Hematopoietic multipotent progenitor cell treated with erythropoietin and hydrocortisone succinate and interleukin-3 and kit ligand, for 17 days (in vitro differentiated cells): ENCODE data around the gene GSTO1.

ENCODE experiments used
- DNase-seq: peaks from one replicate; pipeline ENCODE4 v3.0.0-alpha.2; 2015; ENCODE audit warnings: low spot score

Gene GSTO1

DNA sequence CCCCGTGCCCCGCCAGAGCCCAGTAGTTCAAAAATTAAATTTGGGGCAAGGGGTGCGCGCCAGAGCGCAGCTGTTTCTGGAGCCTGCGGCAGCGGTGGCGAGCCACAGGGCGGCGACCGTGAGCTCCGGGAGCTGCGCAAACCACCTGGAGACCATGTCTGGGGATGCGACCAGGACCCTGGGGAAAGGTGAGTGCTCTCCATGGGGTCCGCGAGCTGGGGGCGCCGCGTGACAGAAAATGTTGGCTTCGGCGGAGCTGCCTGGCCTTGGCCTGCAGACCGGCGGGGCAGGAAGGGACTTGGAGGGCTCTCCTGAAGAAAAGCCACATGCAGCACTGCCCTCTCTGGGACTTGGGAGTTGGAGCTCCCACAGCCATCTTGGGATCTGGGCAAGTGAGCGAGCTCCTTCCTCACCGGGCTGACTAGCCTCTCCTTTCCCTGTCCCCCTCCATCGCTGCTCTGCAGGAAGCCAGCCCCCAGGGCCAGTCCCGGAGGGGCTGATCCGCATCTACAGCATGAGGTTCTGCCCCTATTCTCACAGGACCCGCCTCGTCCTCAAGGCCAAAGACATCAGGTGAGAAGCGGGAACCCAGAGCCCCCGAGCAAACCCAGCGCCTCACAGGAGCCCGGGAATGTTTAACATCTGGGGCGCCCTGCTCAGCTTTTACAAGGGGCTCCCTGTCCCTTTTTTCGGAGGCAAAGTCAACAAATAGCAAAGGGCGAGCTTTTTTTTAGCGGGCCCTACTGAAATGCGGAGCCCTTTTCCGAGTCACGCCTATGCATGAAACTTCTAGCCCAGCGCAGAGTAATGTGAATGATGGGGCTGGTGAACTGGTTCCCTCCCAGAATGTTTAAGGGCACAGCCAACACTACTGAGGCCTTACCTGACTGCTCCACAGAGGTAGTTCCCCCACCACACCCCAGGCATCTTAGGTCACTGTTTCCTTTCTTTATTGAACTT lies 20.4 kb downstream of the GSTO1 start:
- DNase-seq: peak; percentile 59

DNA sequence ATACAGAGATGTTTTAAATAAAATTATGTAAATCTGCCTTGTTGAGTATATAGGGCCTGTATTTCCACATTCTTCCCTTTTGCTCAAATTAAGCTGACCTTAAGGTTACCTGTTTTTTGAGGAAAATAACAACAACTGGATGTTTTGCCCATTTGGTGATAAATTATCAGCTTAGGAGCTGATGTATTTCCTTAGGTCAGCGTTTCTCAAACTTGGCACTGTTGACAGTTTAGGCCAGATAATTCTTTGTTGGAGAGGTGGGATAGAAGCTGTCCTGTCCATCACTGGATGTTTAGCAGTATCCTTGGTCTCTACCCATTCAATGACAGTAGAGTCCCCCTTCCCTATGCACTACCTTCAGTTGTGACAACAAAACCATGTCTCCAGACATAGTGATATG lies 21.5 kb downstream of the GSTO1 start:
- DNase-seq: no peak

DNA sequence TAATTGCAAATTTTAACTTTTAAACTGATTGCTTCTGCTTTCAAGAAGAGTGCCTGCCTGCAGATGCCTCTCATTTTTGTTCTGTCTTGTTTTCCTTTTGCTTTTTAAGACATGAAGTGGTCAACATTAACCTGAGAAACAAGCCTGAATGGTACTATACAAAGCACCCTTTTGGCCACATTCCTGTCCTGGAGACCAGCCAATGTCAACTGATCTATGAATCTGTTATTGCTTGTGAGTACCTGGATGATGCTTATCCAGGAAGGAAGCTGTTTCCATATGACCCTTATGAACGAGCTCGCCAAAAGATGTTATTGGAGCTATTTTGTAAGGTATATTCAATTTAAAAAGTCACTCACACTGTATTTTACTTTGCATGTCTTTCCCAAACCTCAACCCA lies 23.1 kb downstream of the GSTO1 start:
- DNase-seq: no peak

DNA sequence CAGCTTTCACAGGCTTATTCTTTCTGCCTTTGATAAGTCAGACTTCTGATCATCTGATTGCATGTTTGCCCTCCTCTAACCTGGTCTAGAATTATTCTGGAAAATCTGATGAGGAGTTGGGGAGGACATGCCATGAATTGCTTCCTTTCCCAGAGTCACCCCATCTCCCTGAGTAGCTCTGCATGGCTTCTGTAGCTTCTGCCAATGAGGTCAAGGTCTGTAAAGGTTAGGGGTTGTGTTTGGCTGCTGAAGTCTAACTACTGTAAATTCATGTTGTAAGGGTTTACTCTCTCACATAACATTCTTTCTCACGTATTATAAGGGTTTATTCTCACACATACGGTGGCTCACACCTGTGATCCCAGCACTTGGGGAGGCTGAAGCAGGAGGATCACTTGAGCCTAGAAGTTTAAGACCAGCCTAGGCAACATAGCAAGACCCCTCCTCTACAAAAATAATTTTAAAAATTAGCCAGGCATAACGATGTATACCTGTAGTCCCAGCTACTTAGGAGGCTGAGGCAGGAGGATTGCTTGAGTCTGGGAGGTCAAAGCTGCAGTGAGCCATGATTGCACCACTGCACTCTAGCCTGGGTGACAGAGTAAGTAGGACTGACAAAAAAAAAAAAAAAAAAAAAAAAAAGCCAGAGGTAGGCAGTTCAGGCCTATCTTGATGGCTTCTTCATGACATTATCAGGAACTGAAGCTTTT lies 25.0 kb downstream of the GSTO1 start:
- DNase-seq: no peak

DNA sequence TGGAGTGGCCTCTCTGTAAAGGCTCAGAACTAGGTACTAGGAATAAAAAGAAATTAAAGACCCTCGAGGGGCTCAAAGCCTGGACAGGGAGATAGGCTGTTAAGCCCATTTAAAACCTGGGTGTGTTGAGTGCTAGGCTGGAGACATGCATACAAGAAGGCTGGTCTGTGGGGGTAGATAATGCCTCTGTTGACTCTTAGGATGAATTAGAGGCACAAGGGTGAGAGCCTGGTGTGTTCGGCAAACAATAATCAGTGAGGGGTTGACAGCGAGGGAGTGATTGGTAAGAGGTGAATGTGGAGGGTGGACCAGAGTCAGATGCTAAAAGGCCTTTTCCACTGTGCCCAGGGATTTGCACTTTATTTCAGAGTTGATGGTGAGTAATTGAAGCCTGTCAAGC lies 27.0 kb downstream of the GSTO1 start:
- DNase-seq: no peak

DNA sequence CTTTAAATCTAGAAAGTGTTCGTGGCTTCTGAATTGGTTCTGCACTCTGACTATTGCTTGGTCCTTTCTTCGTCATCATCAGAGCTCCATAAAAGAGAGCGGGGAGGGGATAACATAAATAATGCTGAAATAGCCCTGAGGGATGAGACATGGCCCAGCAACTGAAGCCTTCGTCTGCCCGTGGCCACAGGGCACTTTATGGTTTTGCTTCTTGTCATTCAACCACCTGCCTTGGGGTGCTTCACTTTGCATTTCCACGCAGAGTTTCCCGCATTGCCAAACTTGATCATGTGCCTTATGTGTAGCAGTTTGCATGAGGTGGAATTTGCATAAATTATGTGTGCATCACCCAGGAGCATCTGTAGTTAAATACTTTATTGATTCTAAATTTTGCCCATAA lies 30.2 kb downstream of the GSTO1 start:
- DNase-seq: no peak

DNA sequence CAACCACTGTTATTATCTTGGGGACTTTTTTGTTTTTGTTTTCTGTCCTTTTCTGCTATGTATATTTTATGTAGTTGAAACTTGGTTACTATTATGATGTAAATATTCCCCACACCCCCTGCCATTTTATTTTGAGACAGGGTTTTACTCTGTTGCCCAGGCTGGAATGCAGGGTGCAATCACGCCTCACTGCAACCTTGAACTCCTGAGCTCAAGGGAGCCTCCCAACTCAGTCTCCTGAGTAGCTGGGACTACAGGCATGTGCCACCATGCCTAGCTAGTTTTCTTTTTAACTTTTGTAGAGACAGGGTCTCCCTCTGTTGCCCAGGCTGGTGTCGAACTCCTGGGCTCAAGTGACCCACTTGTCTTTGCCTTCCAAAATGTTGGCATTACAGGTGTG lies 32.2 kb downstream of the GSTO1 start:
- no peak for DNase-seq

DNA sequence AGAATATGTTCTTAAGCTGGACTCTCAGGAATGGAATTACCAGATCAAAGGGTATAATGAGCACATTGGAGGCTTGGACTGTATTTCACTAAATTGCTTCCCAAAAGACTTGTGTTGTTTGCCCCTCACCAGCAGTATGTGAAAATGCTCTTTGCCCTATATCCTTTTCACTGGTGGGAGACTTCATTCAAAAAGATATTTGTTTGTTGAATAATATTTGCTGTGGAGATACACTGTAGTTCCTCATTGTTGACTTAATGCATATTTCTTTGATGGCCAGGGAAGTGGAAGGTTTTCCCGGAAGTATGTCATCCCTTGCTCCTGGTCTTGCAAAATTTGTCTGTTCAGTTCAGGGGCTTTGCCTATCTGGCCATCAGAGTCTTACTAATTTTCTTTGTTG lies 33.7 kb downstream of the GSTO1 start:
- no peak for DNase-seq

DNA sequence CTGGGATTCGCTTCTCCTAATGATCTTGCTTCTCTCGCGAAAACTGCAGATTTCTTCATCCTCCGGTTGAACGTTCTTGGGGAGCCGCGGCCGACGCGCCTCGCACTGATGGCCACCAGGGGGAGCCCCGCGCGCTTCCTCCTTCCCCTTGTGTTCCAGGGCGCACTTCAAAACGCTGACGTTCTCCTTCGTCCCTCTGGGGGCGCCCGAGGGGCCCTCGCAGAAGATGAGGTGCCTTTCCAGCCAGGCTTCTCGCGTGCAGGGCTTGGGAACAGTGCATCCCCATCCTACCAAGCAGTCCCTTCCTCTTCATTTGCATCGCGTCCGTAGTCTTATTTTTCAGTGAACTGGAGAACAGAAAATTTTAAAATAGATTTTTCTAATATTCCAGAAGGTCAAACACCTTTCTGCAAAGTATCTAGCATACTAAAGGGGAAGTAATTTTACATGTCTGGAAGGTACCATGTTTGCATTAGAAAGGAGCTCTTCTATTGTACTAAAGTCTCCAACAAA lies 36.8 kb downstream of the GSTO1 start:
- peak; percentile 91 for DNase-seq

DNA sequence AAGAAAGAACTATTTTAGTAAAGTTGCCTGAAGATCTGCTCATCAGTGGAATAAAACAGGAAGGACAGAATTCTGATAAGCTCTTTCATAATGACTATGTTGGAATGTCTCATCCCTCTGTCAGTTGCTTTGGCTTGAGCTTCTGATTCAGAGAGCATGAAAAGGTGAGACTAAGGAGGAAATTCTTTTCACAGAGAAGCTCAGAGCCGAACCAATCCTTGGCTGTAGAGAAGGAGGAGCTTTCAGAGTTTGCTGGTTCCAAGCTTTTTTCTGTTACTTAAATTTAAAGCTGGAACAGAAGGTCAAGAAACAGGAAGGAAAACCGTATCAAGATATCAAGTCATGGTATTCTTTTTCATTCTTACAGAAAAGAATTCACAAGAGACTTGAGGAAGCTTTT lies 38.3 kb downstream of the GSTO1 start:
- DNase-seq: no peak

DNA sequence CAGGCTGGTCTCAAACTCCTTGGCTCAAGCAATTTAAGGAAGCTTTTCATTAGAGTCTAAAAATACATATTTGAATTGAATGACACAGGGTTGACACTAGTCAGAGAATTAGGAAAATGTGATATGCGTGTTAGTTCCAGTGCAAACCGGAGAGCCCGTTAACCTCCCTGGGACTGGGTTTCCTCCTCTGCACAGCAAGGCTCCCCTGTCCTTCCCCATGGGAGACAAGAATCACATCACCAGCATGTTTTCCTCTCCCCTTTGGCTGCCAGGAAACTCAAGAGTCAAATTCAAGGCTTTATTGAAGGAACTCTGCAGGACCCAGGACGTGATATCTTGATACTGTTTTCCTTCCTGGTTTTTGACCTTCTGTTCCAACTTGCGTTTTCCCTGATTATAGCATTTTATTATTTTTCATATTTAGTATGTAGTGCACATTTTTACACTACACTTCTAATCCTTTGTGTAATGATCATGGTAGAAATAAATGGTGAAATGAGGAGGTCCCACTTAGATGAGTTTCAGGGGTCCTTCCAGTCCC lies 39.2 kb downstream of the GSTO1 start:
- no peak for DNase-seq

DNA sequence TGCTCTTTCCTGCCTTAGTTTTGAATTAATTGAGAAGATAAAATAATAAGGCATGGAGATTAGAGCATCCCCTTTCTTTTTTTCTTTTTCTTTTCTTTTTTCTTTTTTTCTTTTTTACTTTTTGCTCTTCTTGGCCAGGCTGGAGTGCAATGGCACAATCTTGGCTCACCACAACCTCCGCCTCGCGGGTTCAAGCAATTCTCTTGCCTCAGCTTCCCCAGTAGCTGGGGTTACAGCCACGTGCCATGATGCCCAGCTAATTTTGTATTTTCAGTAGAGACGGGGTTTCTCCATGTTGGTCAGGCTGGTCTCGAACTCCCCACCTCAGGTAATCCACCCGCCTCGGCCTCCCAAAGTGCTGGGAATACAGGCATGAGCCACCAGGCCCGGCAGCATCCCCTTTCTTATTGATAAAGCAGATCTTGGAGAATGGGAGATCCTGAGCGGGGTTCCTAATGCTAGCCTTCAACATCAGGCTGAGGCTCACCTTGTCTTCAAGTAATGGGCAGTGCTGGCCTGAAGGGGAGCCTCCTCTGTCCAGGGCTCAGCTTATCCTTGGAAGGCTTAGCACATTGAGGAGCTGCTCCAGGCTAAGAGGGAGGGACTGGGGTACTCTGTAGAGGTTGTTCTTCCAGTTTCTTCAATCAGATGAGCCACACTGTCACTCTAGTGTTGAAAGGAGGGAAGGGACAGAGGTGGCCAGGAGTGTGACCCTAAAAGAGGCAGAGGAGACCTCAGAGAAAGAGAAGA lies 42.2 kb downstream of the GSTO1 start:
- DNase-seq: no peak

DNA sequence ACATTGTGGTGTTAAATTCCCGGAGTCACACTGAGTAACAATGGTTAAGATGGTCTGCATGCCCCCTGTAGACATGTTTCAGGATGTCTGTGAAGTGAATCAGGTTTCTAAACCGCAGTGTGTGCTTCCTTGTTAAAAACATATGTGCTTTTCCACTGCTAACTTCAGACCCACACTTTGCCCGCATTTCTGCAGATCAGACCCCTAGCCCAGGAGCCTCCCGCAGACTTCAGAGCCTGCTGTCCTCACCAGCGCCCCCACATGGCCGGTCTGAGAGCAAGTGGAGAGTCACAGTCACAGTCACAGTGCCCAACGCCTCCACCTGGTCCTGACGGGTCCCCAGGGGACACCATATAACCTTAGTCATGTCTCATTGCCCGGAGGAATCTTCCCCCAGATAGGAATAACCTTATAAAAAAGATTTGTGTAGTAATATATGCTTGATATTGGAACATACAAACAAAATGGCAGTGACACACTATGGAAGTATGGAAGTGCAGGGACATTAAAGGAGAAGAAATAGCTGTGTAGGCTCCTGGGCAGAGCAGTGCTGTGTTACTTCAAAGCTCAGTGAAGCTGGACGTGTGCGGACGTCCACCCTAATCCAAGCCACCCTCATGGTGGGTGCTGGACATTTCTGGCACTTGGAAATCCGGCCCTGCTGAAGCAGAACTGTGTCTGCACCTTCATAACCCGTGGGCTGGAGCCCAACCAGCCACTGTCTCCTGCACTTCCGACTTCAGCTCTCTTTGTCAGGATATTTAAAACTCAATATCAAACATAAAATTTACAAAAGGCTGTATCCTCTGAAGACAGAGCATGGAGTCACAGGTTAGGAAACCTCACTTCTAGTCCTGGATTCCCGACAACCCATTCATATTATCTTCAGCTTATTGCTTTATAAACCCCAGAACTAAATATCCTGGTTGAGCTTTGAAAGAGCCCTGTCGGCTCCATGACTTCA lies 43.3 kb downstream of the GSTO1 start:
- peak; percentile 24 for DNase-seq

DNA sequence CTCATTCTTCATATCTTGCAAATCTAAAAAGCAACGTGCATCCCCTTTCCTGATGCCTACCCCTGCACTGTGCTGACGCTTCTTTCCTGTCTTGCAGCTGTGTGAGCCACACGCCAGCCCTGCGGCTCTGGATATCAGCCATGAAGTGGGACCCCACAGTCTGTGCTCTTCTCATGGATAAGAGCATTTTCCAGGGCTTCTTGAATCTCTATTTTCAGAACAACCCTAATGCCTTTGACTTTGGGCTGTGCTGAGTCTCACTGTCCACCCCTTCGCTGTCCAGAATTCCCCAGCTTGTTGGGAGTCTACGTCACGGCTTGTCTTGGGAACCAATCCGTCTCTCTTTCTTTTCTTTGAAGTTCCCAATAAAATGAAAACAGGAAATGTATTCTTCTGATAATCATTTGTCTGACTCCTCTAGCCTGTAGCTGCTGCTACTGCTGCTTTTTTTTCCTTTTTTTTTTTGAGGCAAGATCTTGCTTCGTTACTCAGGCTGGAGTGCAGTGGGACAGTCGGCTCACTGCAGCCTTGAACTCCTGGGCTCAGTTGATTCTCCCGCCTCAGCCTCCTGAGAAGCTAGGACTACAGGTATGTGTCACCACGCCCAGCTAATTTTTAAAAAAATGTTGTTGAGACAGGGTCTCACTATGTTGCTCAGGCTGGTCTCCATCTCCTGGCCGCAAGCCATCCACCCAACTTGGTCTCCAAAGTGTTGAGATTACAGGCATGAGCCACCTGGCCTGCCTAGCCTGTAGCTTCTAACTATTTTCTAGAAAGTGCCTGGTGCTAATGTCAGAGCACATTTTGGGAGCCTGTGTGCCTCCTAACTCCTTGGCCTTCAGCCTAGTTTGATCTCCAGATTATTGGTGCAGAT lies 44.6 kb downstream of the GSTO1 start:
- DNase-seq: no peak

DNA sequence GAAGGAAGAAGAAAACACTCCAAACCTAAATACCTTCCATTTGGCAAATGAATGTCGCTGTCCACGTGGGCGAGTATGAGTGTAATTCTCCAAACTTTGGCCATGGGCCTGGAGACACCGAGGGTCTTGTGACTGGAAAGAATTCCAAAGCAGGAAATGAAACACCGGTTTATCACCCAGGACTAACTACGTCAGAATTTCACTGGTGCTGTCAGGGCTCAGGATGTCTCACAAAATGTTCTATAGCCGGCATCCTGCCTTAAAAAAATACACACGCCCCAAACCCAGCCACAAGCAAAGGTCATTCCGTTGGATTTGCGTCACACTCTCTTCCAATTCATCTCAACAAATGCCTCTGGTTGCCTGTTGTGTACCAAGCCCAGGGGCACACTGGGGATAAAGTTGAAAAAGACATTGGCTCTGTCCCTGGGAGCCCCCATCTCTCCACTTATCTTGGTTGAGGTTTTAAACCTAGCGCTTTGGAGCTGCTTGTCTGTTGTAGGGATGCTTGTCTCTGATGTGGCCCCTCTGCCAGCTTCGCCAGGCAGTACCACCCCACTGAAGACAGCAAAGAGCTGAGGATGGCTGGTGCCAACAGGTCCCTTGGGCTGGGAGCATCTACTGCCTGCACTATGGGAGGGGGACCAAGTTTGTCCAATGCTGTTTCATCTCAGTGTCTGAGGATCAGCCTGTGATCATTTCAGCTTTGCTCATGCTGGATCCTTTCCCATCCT lies 45.5 kb downstream of the GSTO1 start:
- DNase-seq: no peak

DNA sequence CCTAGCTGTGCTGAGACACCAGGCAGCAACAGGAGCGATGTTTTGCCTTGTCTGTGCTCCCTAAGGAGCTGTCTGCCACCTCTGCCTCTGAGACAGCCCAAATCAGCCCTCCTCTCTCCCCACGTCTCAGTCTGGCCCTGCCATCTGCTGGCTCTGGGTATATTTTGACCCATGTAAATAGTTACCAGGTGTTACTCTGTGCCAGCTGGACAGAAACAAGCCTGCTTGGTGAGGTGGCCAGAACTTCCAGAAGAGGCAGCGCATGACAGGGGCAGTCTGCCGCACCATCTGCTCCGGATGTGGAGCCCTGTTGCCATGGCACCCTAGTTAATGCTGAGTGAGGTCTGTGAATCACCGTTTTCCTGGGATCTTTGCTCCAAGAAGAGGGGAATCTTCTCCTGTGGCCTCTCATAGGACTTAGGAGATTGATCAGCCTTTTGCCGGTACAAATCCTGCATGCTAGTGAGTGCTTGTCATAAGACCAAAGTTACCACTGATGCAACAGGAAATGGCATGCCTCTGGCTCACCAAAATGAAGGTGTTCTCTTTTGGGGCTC lies 46.1 kb downstream of the GSTO1 start:
- DNase-seq: no peak

DNA sequence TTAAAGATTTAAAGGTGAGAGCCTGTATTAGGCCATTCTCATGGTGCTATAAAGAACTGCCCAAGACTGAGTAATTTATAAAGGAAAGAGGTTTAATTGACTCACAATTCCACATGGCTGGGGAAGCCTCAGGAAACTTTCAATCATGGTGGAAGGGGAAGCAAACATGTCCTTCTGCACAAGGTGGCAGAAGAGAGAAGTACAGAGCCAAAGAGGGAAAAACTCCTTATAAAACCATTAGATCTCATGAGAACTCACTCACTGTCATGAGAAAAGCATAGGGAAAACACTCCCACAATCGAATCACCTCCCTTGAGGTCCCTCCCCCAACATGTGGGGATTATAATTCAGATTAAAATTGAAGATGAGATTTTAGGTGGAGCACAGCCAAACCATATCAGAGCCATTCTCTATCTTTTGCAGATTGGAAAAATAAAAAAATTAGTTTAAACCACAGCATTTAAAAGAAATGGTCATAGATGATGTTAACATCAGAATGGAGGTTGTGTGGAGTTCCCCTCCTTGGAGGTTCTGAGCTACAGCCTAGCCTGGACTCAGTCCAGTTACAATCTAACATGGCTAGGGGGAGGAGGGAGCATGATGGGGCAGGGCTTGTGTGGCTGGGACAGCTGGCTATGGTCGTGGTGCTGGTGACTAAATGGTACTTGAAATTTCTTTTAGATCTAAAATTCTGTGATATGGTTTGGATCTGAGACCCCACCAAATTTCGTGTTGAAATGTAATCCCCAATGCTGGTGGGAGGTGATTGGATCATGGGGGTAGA lies 47.4 kb downstream of the GSTO1 start:
- DNase-seq: no peak
